K562 (cell line): ENCODE results near the gene ST6GALNAC3. TPM values are rescaled to one million over a fixed set of nuclear protein-coding genes. Genes with fewer than 3 reads are reported as not detected.

Source experiments
- ATAC-seq: fragments of 200-7000 bp; cut with Tn5 transposase; 3 replicates; pipeline ENCODE4 v1.9.1; 2020; ENCODE audit warnings: moderate library complexity
- BruUV-seq: library from RNA; stranded (reverse); fragments of 400-500 nt; replicated peaks from 2 replicates; lab custom pipeline; 2021; lab: Mats Ljungman, UMichigan
- CTCF ChIA-PET: fragments of 300-600 bp; formaldehyde crosslinking; extraction: SDS; loops from one replicate; lab custom pipeline; 2021; ENCODE audit warnings: low intra/inter-chr PET ratio; lab: Yijun Ruan, JAX
- POLR2A ChIA-PET: fragments of 300-600, 350-650 bp; sonication (Branson Sonifier 250); formaldehyde crosslinking; extraction: SDS; loops from one replicate; lab custom pipeline; 2021; ENCODE audit warnings: antibody characterized with exemption, inconsistent platforms; lab: Yijun Ruan, JAX
- DNase-seq, 4 experiments: peaks; one replicate each; pipeline versions ENCODE4 v3.0.0 to v3.0.0-alpha.2; 2011 to 2018; ENCODE audit warnings: low spot score in 3 of 4, mixed read lengths in 3 of 4; ENCODE audit errors: extremely low read depth in 1 of 4
- FAIRE-seq: peaks from 2 replicates; lab custom pipeline; 2011; peaks lifted over from hg19 to GRCh38; lab: Jason Lieb, UNC
- H2AFZ ChIP-seq: 2 replicates; pipeline ENCODE4 v1.6.0; 2011; ENCODE audit warnings: low read depth, low read length, control low read depth, inconsistent platforms
- H3K27ac ChIP-seq: fragments of 200-600 bp; 3 replicates; pipeline ENCODE4 v1.8.0; 2011; ENCODE audit warnings: low read depth, mild to moderate bottlenecking, control low read depth, inconsistent platforms, low read length, moderate library complexity, mixed read lengths; ENCODE audit errors: extremely low read depth
- H3K27me3 ChIP-seq, 2 experiments: fragments of 300-600 bp in 1 of 2; 2 replicates in 1 of 2; 3 replicates in 1 of 2; pipeline versions ENCODE4 v1.6.0 to v1.8.0; 2011; ENCODE audit warnings: inconsistent platforms in 2 of 2, low read length in 2 of 2, mild to moderate bottlenecking in 1 of 2, mixed read lengths in 1 of 2, moderate library complexity in 1 of 2; ENCODE audit not compliant: control insufficient read depth in 2 of 2, insufficient read depth in 2 of 2
- H3K36me3 ChIP-seq: fragments of 300-600 bp; 3 replicates; pipeline ENCODE4 v1.8.0; 2011; ENCODE audit warnings: mild to moderate bottlenecking, low read length, inconsistent platforms; ENCODE audit not compliant: control insufficient read depth, insufficient read depth
- H3K4me1 ChIP-seq, 2 experiments: fragments of 200-600 bp in 1 of 2; replicated peaks in 1 of 2; 2 replicates in 1 of 2; 3 replicates in 1 of 2; pipeline versions ENCODE4 v1.5.1 to v1.8.0; 2011; ENCODE audit warnings: inconsistent platforms in 2 of 2, low read length in 2 of 2, mild to moderate bottlenecking in 1 of 2, mixed read lengths in 1 of 2, moderate library complexity in 1 of 2; ENCODE audit not compliant: control insufficient read depth in 2 of 2, insufficient read depth in 2 of 2
- H3K4me2 ChIP-seq: 2 replicates; pipeline ENCODE4 v1.6.1; 2011; ENCODE audit warnings: low read length, control low read depth, inconsistent platforms, mixed read lengths; ENCODE audit not compliant: insufficient read depth
- H3K4me3 ChIP-seq: fragments of 200-600 bp; sonication (generic), shearing (Covaris generic); 2 replicates; pipeline ENCODE4 v1.5.1; 2016; ENCODE audit warnings: control low read depth, inconsistent platforms
- H3K79me2 ChIP-seq: fragments of 200-600 bp; 3 replicates; pipeline ENCODE4 v1.8.0; 2011; ENCODE audit warnings: low read length, inconsistent platforms; ENCODE audit not compliant: control insufficient read depth, insufficient read depth
- H3K9ac ChIP-seq, 2 experiments: 2 replicates each; pipeline versions ENCODE4 v1.6.0 to v1.6.1; 2011; ENCODE audit warnings: low read depth in 2 of 2, low read length in 2 of 2, control low read depth in 1 of 2, inconsistent platforms in 1 of 2, mild to moderate bottlenecking in 1 of 2, mixed read lengths in 1 of 2; ENCODE audit not compliant: insufficient read depth in 1 of 2
- H3K9me1 ChIP-seq: one replicate; pipeline ENCODE4 v1.6.0; 2011; ENCODE audit warnings: inconsistent platforms, mild to moderate bottlenecking, low read length, moderate library complexity; ENCODE audit not compliant: control insufficient read depth, insufficient read depth
- H3K9me3 ChIP-seq: replicated peaks from 2 replicates; pipeline ENCODE4 v1.5.1; 2011; ENCODE audit warnings: low read depth, low read length, inconsistent platforms; ENCODE audit not compliant: control insufficient read depth, insufficient read depth
- H4K20me1 ChIP-seq: replicated peaks from 2 replicates; pipeline ENCODE4 v1.6.1; 2011; ENCODE audit warnings: low read length, inconsistent platforms, mixed read lengths; ENCODE audit not compliant: control insufficient read depth, insufficient read depth
- BRD4 ChIP-seq: fragments of 200-600 bp; sonication (generic); IDR thresholded peaks from 2 replicates; pipeline ENCODE4 v1.6.1; 2017; ENCODE audit warnings: inconsistent platforms
- RBM25 ChIP-seq: fragments of 200-400 bp; formaldehyde crosslinking; IDR thresholded peaks from 2 replicates; pipeline ENCODE4 v1.6.1; 2018; ENCODE audit warnings: low read length, low read depth, moderate library complexity; ENCODE audit not compliant: severe bottlenecking
- TOE1 ChIP-seq, 2 experiments: fragments of 450-650 bp in 1 of 2; sonication (generic) in 1 of 2; formaldehyde crosslinking in 1 of 2; IDR thresholded peaks; 2 replicates each; pipeline versions ENCODE4 v1.7.1 to v1.8.0; 2016 to 2022; ENCODE audit warnings: borderline replicate concordance in 2 of 2, mild to moderate bottlenecking in 2 of 2, antibody characterized with exemption in 1 of 2, inconsistent platforms in 1 of 2, low read depth in 1 of 2, missing genetic modification reagents in 1 of 2, moderate library complexity in 1 of 2
- ZNF124 ChIP-seq: sonication (generic); formaldehyde crosslinking; IDR thresholded peaks from 2 replicates; pipeline ENCODE4 v1.8.1; 2022; ENCODE audit warnings: missing genetic modification reagents
- ZNF79 ChIP-seq: fragments of 250-450 bp; sonication (Bioruptor Pico); IDR thresholded peaks from 2 replicates; pipeline ENCODE4 v1.4.0; 2020; ENCODE audit warnings: low read depth, mild to moderate bottlenecking, moderate library complexity
- WGBS: fragments of 100-300 bp; shearing (Covaris generic); methylation state at CpG from one replicate; pipeline ENCODE4 v1.1.6; 2016; ENCODE audit warnings: low coverage, mixed read lengths; ENCODE audit not compliant: insufficient coverage; ENCODE audit errors: missing lambda C conversion rate; 5-methylcytosine and 5-hydroxymethylcytosine counted together
- in situ Hi-C: fragments of 300-500 bp; cut with MboI; formaldehyde crosslinking; loops from 4 replicates; pipeline ENCODE4 v1.15.0; 2018; ENCODE audit warnings: inconsistent platforms, mixed read lengths
- intact Hi-C: fragments of 100-400 bp; cut with micrococcal nuclease; formaldehyde crosslinking; loops from 2 replicates; pipeline ENCODE4 v1.14.2; 2022
- polyA plus RNA-seq, 8 experiments: library from polyadenylated mRNA; depleted of rRNA in 4 of 8; stranded (reverse) in 5 of 8; unstranded in 3 of 8; fragments of >200 nt; fragmentation: Nextera tagmentation in 2 of 8; fragmentation: Illumina TruSeq in 1 of 8; extraction: Ambion mirVana in 2 of 8; extraction: Trizol in 1 of 8; gene quantifications; 2 replicates each; pipeline versions ENCODE4 v1.2.1 to v1.2.3, GENCODE V29; 2011 to 2014; ENCODE audit warnings: inconsistent platforms in 1 of 8, missing spikeins in 1 of 8
- total RNA-seq, 7 experiments: library from RNA; depleted of rRNA in 6 of 7; stranded (reverse); fragments of >200 nt in 6 of 7; fragmentation: Illumina TruSeq in 2 of 7; extraction: Trizol in 2 of 7; gene quantifications; 2 replicates each; pipeline versions ENCODE4 v1.2.1 to v1.2.3, GENCODE V29; 2011 to 2021; ENCODE audit warnings: low replicate concordance in 1 of 7
- TF ChIP-seq, protein P1 (sequence below): fragments of 250-450 bp; sonication (Bioruptor Pico); IDR thresholded peaks from 2 replicates; pipeline ENCODE4 v1.8.0; 2022; ENCODE audit warnings: inconsistent platforms, mild to moderate bottlenecking, moderate library complexity, borderline replicate concordance
- TF ChIP-seq, protein P2 (sequence below): fragments of 250-450 bp; sonication (Bioruptor Pico); IDR thresholded peaks from 2 replicates; pipeline ENCODE4 v1.8.0; 2021; ENCODE audit warnings: moderate library complexity, mild to moderate bottlenecking, inconsistent platforms

The ST6GALNAC3 gene
- total and polyA plus RNA-seq, 9 of the 15 experiments (the other 6 are each of a cell fraction or from before 2014, with no cell fraction given), result 0.04 to 0.29 (median 0.18) TPM; not detected in 6

- intact Hi-C loops, result no loop called here
- Histone ChIP-seq H3K4me3 (no peak overlapping the region), H3K4me1 (no peaks in the 10 kb centered on the region)
- TF ChIP-seq ZNF79 (CRISPR knock-in tag) (no peak), RBM25 (no peak), BRD4 (no peak), ZNF124 (CRISPR knock-in tag) (no peak), TOE1 (IDR thresholded peaks at IDR 0.05; ENCODE audit: borderline replicate concordance) (no peak), TOE1 (CRISPR knock-in tag; IDR thresholded peaks at IDR 0.05; ENCODE audit: borderline replicate concordance, low read depth) (no peak)
- TF ChIP-seq, protein P1, sequence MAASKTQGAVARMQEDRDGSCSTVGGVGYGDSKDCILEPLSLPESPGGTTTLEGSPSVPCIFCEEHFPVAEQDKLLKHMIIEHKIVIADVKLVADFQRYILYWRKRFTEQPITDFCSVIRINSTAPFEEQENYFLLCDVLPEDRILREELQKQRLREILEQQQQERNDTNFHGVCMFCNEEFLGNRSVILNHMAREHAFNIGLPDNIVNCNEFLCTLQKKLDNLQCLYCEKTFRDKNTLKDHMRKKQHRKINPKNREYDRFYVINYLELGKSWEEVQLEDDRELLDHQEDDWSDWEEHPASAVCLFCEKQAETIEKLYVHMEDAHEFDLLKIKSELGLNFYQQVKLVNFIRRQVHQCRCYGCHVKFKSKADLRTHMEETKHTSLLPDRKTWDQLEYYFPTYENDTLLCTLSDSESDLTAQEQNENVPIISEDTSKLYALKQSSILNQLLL, result no peak
- TF ChIP-seq, protein P2, sequence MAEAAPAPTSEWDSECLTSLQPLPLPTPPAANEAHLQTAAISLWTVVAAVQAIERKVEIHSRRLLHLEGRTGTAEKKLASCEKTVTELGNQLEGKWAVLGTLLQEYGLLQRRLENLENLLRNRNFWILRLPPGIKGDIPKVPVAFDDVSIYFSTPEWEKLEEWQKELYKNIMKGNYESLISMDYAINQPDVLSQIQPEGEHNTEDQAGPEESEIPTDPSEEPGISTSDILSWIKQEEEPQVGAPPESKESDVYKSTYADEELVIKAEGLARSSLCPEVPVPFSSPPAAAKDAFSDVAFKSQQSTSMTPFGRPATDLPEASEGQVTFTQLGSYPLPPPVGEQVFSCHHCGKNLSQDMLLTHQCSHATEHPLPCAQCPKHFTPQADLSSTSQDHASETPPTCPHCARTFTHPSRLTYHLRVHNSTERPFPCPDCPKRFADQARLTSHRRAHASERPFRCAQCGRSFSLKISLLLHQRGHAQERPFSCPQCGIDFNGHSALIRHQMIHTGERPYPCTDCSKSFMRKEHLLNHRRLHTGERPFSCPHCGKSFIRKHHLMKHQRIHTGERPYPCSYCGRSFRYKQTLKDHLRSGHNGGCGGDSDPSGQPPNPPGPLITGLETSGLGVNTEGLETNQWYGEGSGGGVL (CRISPR knock-in tag), result no peak
- TF ChIP-seq, all 486 proteins: peak for 0
- H4K20me1 ChIP-seq, result no peaks in the 10 kb centered on the region
- no peaks in the 10 kb centered on the region for H3K36me3 ChIP-seq
- ChIA-PET POLR2A (no interaction called here), CTCF (no interaction called here)
- in situ Hi-C loops, result no loop called here
- ATAC-seq (no peak), DNase-seq (no peak), FAIRE-seq (no peak)
- no peak overlapping the region for H3K4me2 ChIP-seq
- H3K9me1 ChIP-seq, result no peaks in the 10 kb centered on the region
- H3K27ac ChIP-seq, result no peak overlapping the region
- H3K9ac ChIP-seq, result no peak overlapping the region
- no TSS peak for BruUV-seq
- 0% methylated on average over 1 of the region's 1 CpG for WGBS
- H3K79me2 ChIP-seq, result no peaks in the 10 kb centered on the region
- no peaks in the 10 kb centered on the region for H3K9me3 ChIP-seq
- no peak overlapping the region for H2AFZ ChIP-seq
- H3K27me3 ChIP-seq, result no peaks in the 10 kb centered on the region
Observed at GRCh38 chr1:76591461-76591860, 516.9 kb downstream of the ST6GALNAC3 start.
